HG03060 (cell line): Measurements from ENCODE around the gene GNL1.
"Not testable (repeated sequence)": the region's sequence is repeated elsewhere in the genome, so short reads cannot be mapped to it uniquely, and the experiment has no call there.

Experiments
- ATAC-seq: cut with Tn5 transposase; IDR thresholded peaks from one replicate; pipeline ENCODE4 v1.9.1; 2021; ENCODE audit warnings: low read depth, moderate number of reproducible peaks; ENCODE audit not compliant: unreplicated experiment

The GNL1 gene

DNA sequence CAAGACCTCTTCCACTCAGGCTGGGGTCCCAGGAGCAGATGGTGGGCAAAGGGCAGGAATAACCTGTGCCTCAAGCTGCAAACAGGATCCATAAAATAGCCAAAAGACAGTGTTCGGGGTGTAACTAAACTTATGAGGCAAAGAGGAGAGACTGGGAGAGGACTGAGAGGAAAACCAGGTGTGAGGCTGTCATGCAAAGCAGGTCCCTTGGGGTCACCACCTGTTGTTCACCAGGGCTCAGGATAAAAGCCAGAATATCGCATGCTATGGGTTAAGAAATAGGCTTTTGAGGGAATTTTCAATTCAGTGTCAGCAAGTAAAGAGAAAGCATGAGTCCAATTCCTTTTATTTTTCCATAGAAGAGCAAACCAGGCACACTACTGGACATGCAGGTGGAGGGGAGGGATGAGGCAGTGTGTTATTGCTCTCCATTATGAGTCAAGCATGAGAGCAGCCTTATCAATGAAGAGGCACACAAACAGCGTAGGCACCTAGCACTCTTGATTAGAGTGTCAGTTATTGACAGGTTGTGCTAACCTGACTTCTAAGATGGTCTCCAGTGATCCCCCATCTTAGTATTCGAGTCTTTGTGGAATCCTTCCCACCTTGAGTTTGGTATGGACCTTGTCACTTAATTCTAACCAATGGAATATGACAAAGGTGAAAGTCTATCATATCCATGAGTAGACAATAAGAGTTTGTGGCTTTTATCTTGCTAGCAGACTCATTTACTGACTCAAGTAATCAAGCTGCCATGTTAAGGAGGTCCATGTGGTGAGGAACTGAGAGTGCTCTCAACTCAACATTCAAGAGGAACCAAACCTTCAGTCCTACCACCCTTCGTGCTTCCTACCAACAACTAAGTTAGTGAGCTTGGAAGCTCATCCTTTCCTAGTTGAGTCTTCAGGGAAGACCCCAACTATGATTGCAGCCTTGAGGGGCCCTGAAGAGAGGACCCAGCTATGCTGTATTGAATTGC, 48.2 kb downstream of the GNL1 start:
- no peak for ATAC-seq

DNA sequence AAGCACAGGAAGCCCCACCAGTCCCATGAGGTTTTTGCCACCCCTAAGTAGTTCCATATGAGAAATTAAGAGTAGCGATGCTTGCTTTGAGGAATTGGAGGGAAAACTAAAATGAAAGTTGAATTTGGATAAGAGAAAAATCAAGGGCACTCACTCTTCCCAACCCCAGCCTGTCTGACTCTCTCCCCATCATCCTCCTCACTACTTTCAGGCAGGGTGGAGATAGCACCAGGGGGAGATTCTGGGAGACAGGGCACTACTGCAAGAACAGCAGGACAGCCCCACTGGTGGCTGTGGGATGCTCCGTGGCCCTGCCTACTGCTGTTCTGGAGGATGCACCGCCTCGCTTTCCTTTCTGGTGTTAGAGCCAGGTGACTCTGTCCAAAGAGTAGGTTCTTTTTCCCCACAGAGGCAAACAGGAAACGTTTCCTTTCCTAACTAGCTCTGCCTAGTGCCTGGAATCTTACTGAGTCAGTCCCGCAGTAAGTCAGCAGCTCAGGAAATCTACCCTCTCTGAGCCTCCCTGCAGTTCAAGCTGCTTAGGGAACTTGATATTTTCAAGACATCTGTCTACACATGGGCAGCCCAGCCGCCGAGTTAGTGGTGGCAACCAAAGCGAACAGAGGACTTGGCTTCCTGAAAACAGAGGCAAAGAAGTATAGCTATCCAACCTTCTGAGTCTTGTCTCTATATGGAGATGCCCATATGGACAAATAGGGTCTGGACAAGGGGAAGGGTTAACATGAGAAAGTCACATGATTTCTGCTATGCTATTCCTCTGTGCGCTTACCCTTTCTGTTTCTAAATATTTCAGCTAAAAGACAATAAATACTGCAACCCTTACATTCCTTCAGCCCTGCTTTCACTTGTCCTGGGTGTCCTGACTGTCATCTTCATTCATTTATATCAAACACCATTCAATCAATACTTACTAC, 55.6 kb downstream of the GNL1 start:
- no peak for ATAC-seq

DNA sequence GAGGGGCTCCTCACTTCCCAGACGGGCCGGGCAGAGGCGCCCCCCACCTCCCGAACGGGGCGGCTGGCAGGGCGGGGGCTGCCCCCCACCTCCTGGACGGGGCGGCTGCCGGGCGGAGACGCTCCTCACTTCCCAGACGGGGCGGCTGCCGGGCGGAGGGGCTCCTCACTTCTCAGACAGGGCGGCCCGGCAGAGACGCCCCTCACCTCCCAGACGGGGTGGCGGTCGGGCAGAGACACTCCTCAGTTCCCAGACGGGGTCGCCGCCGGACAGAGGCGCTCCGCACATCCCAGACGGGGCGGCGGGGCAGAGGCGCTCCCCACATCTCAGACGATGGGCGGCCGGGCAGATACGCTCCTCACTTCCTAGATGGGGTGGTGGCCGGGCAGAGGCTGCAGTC, 57.6 kb downstream of the GNL1 start:
- ATAC-seq = not testable (repeated sequence)

DNA sequence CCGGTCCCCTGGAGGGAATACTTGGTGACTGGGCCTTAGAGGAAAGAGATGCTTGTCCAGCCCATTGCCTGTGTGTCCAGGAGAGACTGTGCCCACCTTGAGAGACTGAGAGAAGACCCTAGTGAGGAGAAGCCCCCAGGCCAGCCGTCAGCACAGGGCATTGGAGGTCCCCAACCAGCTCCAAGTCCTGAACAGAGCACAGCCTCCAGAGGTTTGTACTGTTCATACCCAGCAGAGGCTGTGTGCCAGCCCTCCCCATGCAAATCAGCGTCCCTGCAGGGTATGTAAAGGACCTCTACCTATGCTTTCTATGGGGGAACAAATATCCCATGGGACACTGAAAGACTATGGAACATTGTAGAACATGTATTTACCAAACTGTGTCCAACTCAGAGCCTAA, 58.6 kb downstream of the GNL1 start:
- ATAC-seq = no peak

DNA sequence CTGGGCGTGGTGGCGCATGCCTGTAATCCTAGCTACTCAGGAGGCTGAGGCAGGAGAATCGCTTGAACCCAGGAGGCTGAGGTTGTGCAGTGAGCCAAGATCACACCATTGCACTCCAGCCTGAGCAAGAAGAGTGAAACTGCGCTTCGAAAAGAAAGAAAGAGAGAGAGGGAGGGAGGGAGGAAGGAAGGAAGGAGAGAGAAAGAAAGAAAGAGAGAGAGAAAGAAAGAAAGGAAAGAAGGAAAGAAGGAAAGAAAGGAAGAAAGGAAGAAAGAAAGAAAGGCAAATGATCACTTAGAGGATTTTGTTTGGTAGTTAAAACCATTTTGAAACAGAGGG, 59.1 kb downstream of the GNL1 start:
- ATAC-seq = not testable (repeated sequence)

DNA sequence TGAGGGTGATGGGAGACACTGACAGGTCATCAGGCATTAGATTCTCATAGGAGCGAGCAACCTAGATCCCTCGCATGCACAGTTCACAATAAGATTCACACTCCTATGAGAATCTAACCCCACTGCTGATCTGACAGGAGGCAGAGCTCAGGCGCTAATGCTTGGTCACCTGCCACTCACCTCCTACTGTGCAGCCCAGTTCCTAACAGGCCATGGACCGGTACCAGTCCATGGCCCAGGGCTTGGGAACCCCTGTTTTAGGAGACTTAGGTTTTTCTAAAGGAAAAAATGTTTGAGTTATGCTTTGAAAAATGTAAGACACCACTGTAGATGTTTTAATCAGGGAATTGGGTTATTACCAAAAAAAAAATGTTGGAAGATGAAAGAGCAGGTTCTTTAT, 60.3 kb downstream of the GNL1 start:
- no peak for ATAC-seq

DNA sequence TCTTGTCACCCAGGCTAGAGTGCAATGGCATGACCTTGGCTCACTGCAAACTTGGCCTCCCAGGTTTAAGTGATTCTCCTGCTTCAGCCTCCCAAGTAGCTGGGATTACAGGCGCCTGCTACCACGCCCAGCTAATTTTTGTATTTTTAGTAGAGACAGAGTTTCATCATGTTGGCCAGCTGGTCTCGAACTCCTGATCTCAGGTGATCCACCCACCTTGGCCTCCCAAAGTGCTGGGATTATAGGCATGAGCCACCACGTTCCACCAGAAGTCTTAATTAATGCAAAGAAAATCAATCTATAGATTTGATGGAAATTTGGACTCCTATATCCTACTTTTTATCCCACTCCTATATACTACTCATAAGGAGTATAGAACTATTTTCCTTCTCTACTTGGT, 61.2 kb downstream of the GNL1 start:
- not testable (repeated sequence) for ATAC-seq

DNA sequence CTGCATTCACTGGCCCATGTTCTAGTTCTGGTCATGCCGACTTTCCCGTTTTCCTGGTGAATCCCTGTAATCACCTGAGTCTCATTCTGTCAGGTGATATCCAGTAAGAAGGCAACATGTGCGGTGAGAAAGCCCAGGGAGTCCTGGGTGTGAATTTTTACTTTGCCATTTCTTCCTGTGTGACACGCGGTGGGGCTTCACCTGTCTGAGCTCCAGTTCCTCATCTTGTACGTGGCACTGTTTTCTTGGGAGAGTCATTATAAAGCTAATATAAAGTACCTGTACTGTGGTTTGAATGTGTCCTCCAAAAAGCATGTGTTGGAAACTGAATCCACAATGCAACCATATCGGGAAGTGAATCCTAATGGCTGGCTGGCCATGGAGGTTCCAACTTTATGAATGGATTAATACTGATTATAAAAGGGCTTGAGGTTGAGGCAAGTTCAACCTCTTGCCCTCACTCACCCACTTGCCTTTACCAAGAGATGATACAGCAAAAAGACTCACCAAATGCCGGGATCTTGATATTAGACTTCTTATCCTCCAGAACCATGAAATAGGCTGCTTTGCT, 61.9 kb downstream of the GNL1 start:
- no peak for ATAC-seq

DNA sequence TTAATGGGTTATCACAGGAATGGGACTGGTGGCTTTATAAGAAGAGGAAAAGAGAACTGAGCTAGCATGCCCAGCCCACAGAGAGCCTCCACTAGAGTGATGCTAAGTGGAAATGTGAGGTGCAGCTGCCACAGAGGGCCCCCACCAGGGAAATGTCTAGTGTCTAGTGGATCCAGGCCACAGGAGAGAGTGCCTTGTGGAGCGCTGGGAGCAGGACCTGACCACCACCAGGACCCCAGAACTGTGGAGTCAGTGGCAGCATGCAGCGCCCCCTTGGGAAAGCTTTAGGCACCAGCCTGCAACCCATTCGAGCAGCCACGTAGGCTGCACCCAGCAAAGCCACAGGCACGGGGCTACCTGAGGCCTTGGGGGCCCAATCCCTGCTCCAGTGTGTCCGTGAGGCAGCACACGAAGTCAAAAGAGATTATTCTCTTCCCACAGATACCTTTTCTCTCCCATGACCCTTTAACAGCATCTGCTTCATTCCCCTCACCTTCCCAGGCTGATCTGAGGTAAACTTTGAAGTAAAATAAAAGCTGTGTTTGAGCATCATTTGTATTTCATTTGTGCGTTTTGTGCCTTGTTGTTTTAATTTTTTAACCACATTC, 62.5 kb downstream of the GNL1 start:
- no peak for ATAC-seq

DNA sequence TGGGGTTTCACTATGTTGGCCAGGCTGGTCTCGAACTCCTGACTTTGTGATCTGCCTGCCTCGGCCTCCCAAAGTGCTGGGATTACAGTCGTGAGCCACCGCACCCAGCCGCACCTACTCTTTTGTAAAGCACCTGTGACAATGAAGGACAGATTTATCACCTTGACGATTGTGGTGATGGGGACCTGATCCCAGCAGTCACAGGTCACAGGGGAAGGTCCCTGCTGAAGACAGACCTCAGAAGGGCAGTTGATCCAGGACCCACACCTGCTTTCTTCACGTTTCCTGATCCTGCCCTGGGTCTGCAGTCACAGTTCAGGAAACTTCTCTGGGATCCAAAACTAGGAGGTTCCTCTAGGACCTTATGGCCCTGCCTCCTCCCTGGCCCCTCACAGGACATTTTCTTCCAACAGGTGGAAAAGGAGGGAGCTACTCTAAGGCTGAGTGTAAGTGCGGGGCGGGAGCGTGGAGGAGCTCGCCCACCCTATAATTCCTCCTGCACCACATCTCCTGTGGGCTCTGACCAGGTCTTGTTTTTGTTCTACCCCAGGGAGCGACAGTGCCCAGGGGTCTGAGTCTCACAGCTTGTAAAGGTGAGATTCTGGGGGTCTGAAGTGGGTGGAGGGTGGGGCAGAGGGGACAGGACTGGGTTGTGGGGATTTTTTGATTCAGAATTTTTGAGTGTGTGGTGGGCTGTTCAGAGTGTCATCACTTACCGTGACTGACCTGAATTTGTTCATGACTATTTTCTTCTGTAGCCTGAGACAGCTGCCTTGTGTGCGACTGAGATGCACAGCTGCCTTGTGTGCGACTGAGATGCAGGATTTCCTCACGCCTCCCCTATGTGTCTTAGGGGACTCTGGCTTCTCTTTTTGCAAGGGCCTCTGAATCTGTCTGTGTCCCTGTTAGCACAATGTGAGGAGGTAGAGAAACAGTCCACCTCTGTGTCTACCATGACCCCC, 64.0 kb downstream of the GNL1 start:
- ATAC-seq = no peak
